Measurements from ENCODE around the gene MAN1A1.

- TF ChIP-seq CTCF (IDR thresholded peaks at IDR 0.05) (no peak), POLR2AphosphoS5 (IDR thresholded peaks at IDR 0.05) (no peak)
Observed at GRCh38 chr6:119261944-119262284, 87.6 kb downstream of the MAN1A1 start.

All from suprapubic skin (tissue), 3 donors.